Measurements from ENCODE around the gene PIEZO1. TPM values are rescaled to one million over a fixed set of nuclear protein-coding genes. Genes with fewer than 3 reads are reported as not detected.

The PIEZO1 gene
- total RNA-seq, 5 donors from 2014 or later (not counting 1 experiment from before 2014, with no cell fraction given): 139 to 274 (median 240) TPM

DNA sequence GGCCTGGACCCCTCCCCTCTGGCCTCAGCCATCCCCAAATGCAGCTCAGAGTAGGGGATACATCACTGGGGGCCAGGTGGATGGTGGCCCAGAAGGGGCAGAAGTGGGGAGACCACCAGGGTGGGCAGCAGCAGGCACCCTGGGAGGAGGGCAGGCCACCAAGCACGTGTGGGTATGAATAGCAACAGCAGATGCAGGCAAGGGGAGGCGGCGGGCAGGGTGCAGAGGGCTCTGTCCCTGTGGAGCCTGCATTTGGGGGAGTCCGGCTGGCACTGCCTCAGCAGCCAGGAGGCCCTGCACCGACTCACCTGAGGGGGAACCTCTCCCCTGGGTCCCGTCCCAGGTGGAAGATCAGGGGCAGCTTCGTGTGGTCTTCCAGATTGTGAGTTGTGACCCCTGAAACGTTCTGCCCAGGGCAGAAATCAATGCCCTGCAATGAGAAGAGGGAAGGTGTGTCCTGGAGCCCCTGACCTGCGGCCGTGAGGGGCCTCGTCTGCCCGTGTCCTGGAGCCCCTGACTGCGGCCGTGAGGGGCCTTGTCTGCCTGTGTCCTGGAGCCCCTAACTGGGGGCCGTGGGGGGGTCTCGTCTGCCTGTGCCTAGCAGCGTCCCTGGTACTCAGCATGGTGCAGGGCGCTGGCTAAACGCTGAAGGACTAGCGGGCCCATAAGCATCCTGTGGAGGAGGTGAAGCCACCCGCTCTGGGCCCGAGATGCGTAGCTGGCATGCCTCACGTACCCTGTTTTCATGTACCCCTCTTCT is 37.4 kb upstream of the PIEZO1 start:
- Mint-ChIP-seq H3K36me3 (no peaks in the 10 kb centered on the region), H3K4me3 (no peak overlapping the region), H3K4me1 (no peaks in the 10 kb centered on the region), H3K9me3 (no peaks in the 10 kb centered on the region), H3K27me3 (no peaks in the 10 kb centered on the region), H3K27ac (no peak overlapping the region)
- Histone ChIP-seq H3K27me3 (replicated peaks in 1 of 2; ENCODE audit: control insufficient read depth in 2 of 2, extremely low read depth in 1 of 2, insufficient read depth in 2 of 2, low read length in 1 of 2) (no peaks in the 10 kb centered on the region), H3K9me3 (no peaks in the 10 kb centered on the region), H3K4me3 (ENCODE audit: control insufficient read depth in 1 of 2, extremely low read depth in 1 of 2, low read length in 1 of 2) (no peak overlapping the region), H3K4me1 (ENCODE audit: control insufficient read depth in 1 of 2, extremely low read depth in 1 of 2, insufficient read depth in 2 of 2, low read length in 2 of 2) (no peaks in the 10 kb centered on the region), H3K27ac (ENCODE audit: low read length) (no peak overlapping the region), H3K36me3 (ENCODE audit: control insufficient read depth in 2 of 2, extremely low read depth in 1 of 2, insufficient read depth in 1 of 2, low read length in 1 of 2) (peaks cover 12 to 17% of the 10 kb centered on the region in 2 donors)
- WGBS (ENCODE audit: insufficient coverage): 93% methylated on average over 23 of the region's 24 CpGs
- ATAC-seq (replicated peaks in 1 of 4): no peak
- ChIA-PET POLR2A (no interaction called here), CTCF (no interaction called here)
- DNase-seq: no peak

DNA sequence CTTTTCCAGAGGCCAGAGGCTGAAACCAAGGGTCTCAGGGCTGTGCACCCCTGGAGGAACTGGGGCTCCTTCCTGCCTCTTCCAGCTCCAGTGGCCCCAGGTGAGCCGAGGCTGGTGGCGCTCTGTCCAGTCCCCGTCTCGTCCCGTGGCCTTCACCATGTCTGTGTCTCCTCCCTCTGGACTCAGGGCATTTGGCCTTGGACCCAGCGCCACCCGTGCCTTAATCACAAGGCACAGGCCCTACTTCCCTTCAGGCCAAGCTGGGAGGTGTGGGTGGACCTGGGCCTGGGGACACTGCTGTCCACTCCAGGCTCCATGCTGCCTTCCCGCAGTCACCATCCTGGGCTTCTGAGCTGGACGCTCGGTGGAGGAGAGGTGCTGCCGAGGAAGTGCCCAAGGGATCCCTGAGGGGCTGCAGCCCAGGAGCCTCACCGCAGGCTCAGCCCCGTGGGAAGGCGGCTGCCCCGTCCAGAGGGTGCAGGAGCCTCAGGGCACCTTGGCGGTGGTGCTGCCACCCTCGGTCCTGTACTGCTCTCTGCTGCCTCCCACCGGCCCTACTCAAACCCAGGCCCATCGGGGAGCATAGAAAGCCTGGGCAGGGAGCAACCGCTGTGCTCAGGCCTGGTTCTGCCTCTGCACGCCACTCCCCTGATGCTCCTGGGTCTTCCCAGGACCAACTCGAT is 36.3 kb upstream of the PIEZO1 start:
- no peaks in the 10 kb centered on the region for H3K4me1 Mint-ChIP-seq
- Histone ChIP-seq H3K9me3 (no peaks in the 10 kb centered on the region), H3K4me1 (ENCODE audit: control insufficient read depth in 1 of 2, extremely low read depth in 1 of 2, insufficient read depth in 2 of 2, low read length in 2 of 2) (no peaks in the 10 kb centered on the region), H3K27ac (ENCODE audit: low read length) (no peak overlapping the region), H3K36me3 (ENCODE audit: control insufficient read depth in 2 of 2, extremely low read depth in 1 of 2, insufficient read depth in 1 of 2, low read length in 1 of 2) (peaks cover 12 to 17% of the 10 kb centered on the region in 2 donors), H3K4me3 (ENCODE audit: control insufficient read depth in 1 of 2, extremely low read depth in 1 of 2, low read length in 1 of 2) (no peak overlapping the region), H3K27me3 (replicated peaks in 1 of 2; ENCODE audit: control insufficient read depth in 2 of 2, extremely low read depth in 1 of 2, insufficient read depth in 2 of 2, low read length in 1 of 2) (no peaks in the 10 kb centered on the region)
- no peak overlapping the region for H3K27ac Mint-ChIP-seq
- no peaks in the 10 kb centered on the region for H3K27me3 Mint-ChIP-seq
- no peaks in the 10 kb centered on the region for H3K36me3 Mint-ChIP-seq
- ChIA-PET POLR2A (no interaction called here), CTCF (no interaction called here)
- DNase-seq (no peak), ATAC-seq (replicated peaks in 1 of 4) (no peak)
- no peaks in the 10 kb centered on the region for H3K9me3 Mint-ChIP-seq
- WGBS (ENCODE audit: insufficient coverage): 96% methylated on average over 18 of the region's 22 CpGs
- no peak overlapping the region for H3K4me3 Mint-ChIP-seq

DNA sequence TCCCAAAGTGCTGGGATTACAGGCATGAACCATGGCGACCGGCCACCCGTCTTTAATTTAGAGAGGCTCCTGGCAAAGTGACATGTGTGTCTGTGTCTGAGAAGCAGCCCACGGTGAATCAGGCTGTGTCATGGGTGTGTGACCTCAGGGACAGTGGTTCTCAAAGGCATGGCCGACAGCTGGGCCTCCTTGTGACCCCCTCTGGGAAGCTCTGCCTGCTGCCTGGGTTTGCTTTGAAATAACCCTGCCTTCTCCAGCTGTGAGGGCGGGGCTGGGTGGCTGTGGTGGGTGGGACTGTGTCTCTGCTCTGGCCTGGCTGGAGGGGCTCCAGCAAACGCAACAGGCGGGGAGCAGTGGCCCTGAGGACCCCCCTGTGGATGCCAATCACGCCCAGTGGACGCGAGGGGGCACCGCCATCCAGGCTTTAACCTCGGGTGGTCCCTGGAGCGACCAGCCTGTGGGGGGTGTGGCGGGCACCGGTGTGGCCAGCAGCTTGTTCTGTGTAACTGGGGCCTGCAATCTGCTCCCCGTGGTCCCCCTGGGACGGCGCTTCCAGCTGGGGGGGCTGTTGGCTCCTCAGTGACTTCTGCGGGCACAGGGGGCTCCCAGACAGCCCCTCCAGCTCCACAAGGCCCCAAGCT is 35.5 kb upstream of the PIEZO1 start:
- no peaks in the 10 kb centered on the region for H3K9me3 ChIP-seq
- peaks cover 12 to 15% of the 10 kb centered on the region in 2 donors for H3K36me3 ChIP-seq (ENCODE audit: control insufficient read depth in 2 of 2, extremely low read depth in 1 of 2, insufficient read depth in 1 of 2, low read length in 1 of 2)
- no peak overlapping the region for H3K4me3 ChIP-seq (ENCODE audit: control insufficient read depth in 1 of 2, extremely low read depth in 1 of 2, low read length in 1 of 2)
- Mint-ChIP-seq H3K27ac (no peak overlapping the region), H3K36me3 (no peaks in the 10 kb centered on the region), H3K27me3 (no peaks in the 10 kb centered on the region), H3K4me3 (no peak overlapping the region), H3K9me3 (no peaks in the 10 kb centered on the region), H3K4me1 (no peaks in the 10 kb centered on the region)
- ATAC-seq (replicated peaks in 1 of 4) (no peak), DNase-seq (no peak)
- H3K27me3 ChIP-seq (replicated peaks in 1 of 2; ENCODE audit: control insufficient read depth in 2 of 2, extremely low read depth in 1 of 2, insufficient read depth in 2 of 2, low read length in 1 of 2): no peaks in the 10 kb centered on the region
- WGBS (ENCODE audit: insufficient coverage): 87% methylated on average over 19 of the region's 20 CpGs
- H3K27ac ChIP-seq (ENCODE audit: low read length): no peak overlapping the region
- peaks cover 0 to 6% of the 10 kb centered on the region in 2 experiments for H3K4me1 ChIP-seq (ENCODE audit: control insufficient read depth in 1 of 2, extremely low read depth in 1 of 2, insufficient read depth in 2 of 2, low read length in 2 of 2)
- CTCF ChIA-PET: no interaction called here
- POLR2A ChIA-PET: no interaction called here

DNA sequence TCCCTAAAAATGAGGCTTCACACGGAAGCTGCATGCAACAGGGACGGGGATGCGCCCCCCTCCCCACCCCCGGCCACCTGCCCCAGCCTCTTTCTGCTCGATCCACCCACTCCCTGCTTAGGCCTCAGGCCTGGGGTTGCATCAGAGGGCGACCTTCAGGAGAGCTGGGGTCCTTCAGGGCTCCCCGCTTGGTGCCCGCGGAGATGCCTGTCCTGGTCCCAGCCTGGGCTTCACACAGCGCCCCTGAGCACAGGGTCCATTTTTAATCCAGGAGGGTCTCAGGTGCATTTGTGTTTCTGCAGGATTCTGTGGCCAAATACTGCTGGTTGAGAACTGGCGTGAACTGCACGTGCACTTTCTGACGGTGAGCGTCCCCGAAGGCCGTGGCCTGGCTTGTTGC is 34.1 kb upstream of the PIEZO1 start:
- CTCF ChIA-PET: no interaction called here
- Mint-ChIP-seq H3K4me3 (no peak overlapping the region), H3K4me1 (no peaks in the 10 kb centered on the region), H3K36me3 (no peaks in the 10 kb centered on the region), H3K9me3 (no peaks in the 10 kb centered on the region), H3K27me3 (no peaks in the 10 kb centered on the region), H3K27ac (no peak overlapping the region)
- no peaks in the 10 kb centered on the region for H3K27me3 ChIP-seq (replicated peaks in 1 of 2; ENCODE audit: control insufficient read depth in 2 of 2, extremely low read depth in 1 of 2, insufficient read depth in 2 of 2, low read length in 1 of 2)
- H3K27ac ChIP-seq (ENCODE audit: low read length): no peak overlapping the region
- DNase-seq: no peak
- 95% methylated on average over 6 of the region's 16 CpGs for WGBS (ENCODE audit: insufficient coverage)
- H3K36me3 ChIP-seq (ENCODE audit: control insufficient read depth in 2 of 2, extremely low read depth in 1 of 2, insufficient read depth in 1 of 2, low read length in 1 of 2): peaks cover 12 to 15% of the 10 kb centered on the region in 2 donors
- no peak overlapping the region for H3K4me3 ChIP-seq (ENCODE audit: control insufficient read depth in 1 of 2, extremely low read depth in 1 of 2, low read length in 1 of 2)
- ATAC-seq (replicated peaks in 1 of 4): no peak
- peaks cover 0 to 6% of the 10 kb centered on the region in 2 experiments for H3K4me1 ChIP-seq (ENCODE audit: control insufficient read depth in 1 of 2, extremely low read depth in 1 of 2, insufficient read depth in 2 of 2, low read length in 2 of 2)
- POLR2A ChIA-PET: no interaction called here
- no peaks in the 10 kb centered on the region for H3K9me3 ChIP-seq

DNA sequence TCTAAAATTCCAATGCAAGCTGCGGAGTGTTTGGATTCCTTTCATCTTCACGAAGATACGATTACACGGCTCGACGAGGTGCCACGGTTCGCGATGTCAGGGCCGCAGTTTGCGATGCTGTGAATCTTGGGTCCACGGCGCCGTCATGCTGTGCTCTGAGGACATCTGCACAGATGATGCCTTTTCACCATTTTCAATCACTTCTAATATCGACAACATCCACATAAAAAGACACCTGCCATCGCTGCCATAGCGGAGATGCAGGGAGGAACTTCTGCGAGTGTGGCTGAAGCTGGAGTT is 33.5 kb upstream of the PIEZO1 start:
- ChIA-PET CTCF (no interaction called here), POLR2A (no interaction called here)
- no peak overlapping the region for H3K4me3 ChIP-seq (ENCODE audit: control insufficient read depth in 1 of 2, extremely low read depth in 1 of 2, low read length in 1 of 2)
- ATAC-seq (replicated peaks in 1 of 4) (no peak), DNase-seq (no peak)
- WGBS (ENCODE audit: insufficient coverage): 94% methylated on average over 16 of the region's 18 CpGs
- H3K36me3 Mint-ChIP-seq: no peaks in the 10 kb centered on the region
- peaks cover 0 to 3% (median 0%) of the 10 kb centered on the region in 3 donors for H3K4me1 Mint-ChIP-seq
- no peak overlapping the region for H3K27ac ChIP-seq (ENCODE audit: low read length)
- peaks cover 12 to 15% of the 10 kb centered on the region in 2 donors for H3K36me3 ChIP-seq (ENCODE audit: control insufficient read depth in 2 of 2, extremely low read depth in 1 of 2, insufficient read depth in 1 of 2, low read length in 1 of 2)
- no peak overlapping the region for H3K4me3 Mint-ChIP-seq
- H3K27me3 Mint-ChIP-seq: no peaks in the 10 kb centered on the region
- no peaks in the 10 kb centered on the region for H3K9me3 Mint-ChIP-seq
- no peaks in the 10 kb centered on the region for H3K9me3 ChIP-seq
- H3K4me1 ChIP-seq (ENCODE audit: control insufficient read depth in 1 of 2, extremely low read depth in 1 of 2, insufficient read depth in 2 of 2, low read length in 2 of 2): peaks cover 0 to 6% of the 10 kb centered on the region in 2 experiments
- H3K27ac Mint-ChIP-seq: peak overlapping the region in 1 of 2 donors; percentile 16
- H3K27me3 ChIP-seq (replicated peaks in 1 of 2; ENCODE audit: control insufficient read depth in 2 of 2, extremely low read depth in 1 of 2, insufficient read depth in 2 of 2, low read length in 1 of 2): no peaks in the 10 kb centered on the region

DNA sequence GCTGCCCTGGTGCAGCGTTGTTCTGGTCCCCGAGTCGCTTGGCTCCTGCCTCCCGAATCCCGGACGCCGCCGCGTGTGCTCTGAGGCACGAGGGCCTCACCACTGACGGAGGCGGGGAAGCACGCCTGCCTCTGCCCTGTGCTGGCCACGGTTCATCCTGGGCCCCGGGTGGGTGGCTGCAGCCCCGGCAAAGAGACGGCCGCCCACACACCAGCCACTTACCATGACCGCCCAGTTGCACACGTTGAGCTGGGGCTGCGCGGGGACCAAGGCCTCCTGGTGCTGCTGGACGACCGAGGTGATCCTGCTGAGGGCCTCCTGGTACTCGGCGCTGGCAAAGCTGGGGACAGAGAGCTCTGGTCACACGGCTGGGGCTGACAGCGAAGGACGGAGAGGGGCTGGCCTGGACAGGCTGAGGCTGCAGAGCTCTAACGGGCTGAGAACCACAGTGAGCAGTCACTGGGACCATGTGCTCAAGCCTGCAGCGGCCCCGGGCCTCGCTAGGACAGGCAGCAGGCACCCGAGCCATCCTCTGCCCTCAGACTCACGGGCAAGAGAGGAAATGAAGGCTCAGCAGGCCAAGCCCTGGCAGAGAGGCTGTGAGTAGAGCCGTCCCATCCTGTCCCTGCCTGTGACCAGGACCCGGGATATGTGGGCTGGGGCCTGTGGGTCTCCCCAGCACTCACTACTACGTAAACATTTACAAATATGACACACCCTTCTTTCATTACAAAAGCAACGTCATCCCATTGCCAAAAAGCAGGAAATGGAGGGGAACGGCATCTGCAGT is 33.0 kb upstream of the PIEZO1 start:
- Mint-ChIP-seq H3K9me3 (no peaks in the 10 kb centered on the region), H3K36me3 (no peaks in the 10 kb centered on the region), H3K4me3 (no peak overlapping the region), H3K27me3 (no peaks in the 10 kb centered on the region), H3K27ac (no peak overlapping the region), H3K4me1 (peaks cover 0 to 3% (median 0%) of the 10 kb centered on the region in 3 donors)
- no peak overlapping the region for H3K27ac ChIP-seq (ENCODE audit: low read length)
- no peak overlapping the region for H3K4me3 ChIP-seq (ENCODE audit: control insufficient read depth in 1 of 2, extremely low read depth in 1 of 2, low read length in 1 of 2)
- DNase-seq (no peak), ATAC-seq (replicated peaks in 1 of 4) (no peak)
- H3K9me3 ChIP-seq: no peaks in the 10 kb centered on the region
- CTCF ChIA-PET: interaction anchor here in 1 of 2 donors (0.7 kb wide), 1 partner anchor 81 kb away, joined by 3 read pairs; no protein-coding TSS in a partner anchor
- peaks cover 0 to 8% of the 10 kb centered on the region in 2 experiments for H3K4me1 ChIP-seq (ENCODE audit: control insufficient read depth in 1 of 2, extremely low read depth in 1 of 2, insufficient read depth in 2 of 2, low read length in 2 of 2)
- peaks cover 12 to 15% of the 10 kb centered on the region in 2 donors for H3K36me3 ChIP-seq (ENCODE audit: control insufficient read depth in 2 of 2, extremely low read depth in 1 of 2, insufficient read depth in 1 of 2, low read length in 1 of 2)
- H3K27me3 ChIP-seq (replicated peaks in 1 of 2; ENCODE audit: control insufficient read depth in 2 of 2, extremely low read depth in 1 of 2, insufficient read depth in 2 of 2, low read length in 1 of 2): no peaks in the 10 kb centered on the region
- POLR2A ChIA-PET: no interaction called here
- WGBS (ENCODE audit: insufficient coverage): 90% methylated on average over 31 of the region's 40 CpGs
